Sigmoid colon (tissue), 7 donors: Measurements from ENCODE around the gene HCRT. TPM values are rescaled to one million over a fixed set of nuclear protein-coding genes. Genes with fewer than 3 reads are reported as not detected.
A peak's percentile ranks its signal among the peaks of the same experiment; 100 is the strongest.
"Not testable (repeated sequence)": the region's sequence is repeated elsewhere in the genome, so short reads cannot be mapped to it uniquely, and the experiment has no call there.

ENCODE experiments used
- DNase-seq: peaks from one replicate; pipeline ENCODE4 v3.0.0-alpha.2; 2019
- H3K27ac ChIP-seq, 4 donors: fragments of 200-600 bp; sonication (generic); one replicate each; pipeline ENCODE4 v1.5.1; 2016 to 2019; ENCODE audit warnings: mild to moderate bottlenecking in 1 of 4
- H3K27me3 ChIP-seq, 3 donors: fragments of 200-600 bp; sonication (generic); one replicate each; pipeline ENCODE4 v1.5.1; 2019; ENCODE audit warnings: mild to moderate bottlenecking in 1 of 3
- H3K36me3 ChIP-seq, 4 donors: fragments of 200-600 bp; sonication (generic); one replicate each; pipeline ENCODE4 v1.5.1; 2016 to 2019
- H3K4me1 ChIP-seq, 4 donors: fragments of 200-600 bp; sonication (generic); one replicate each; pipeline ENCODE4 v1.5.1; 2017 to 2019
- H3K4me3 ChIP-seq, 4 donors: fragments of 200-600 bp; sonication (generic); one replicate each; pipeline ENCODE4 v1.5.1; 2017 to 2019; ENCODE audit warnings: mild to moderate bottlenecking in 2 of 4, moderate library complexity in 1 of 4
- H3K9me3 ChIP-seq, 4 donors: fragments of 200-600 bp in 3 of 4; sonication (generic) in 3 of 4; one replicate each; pipeline versions ENCODE4 v1.5.1 to v1.6.1; 2013 to 2019
- CTCF ChIP-seq, 4 experiments: fragments of 450-650 bp in 3 of 4; fragments of 200-600 bp in 1 of 4; IDR thresholded peaks; one replicate each; pipeline ENCODE4 v1.5.1; 2016 to 2019; ENCODE audit warnings: antibody characterized with exemption in 4 of 4, mild to moderate bottlenecking in 3 of 4, moderate library complexity in 2 of 4
- EP300 ChIP-seq, 4 donors: sonication (generic); formaldehyde crosslinking; IDR thresholded peaks; one replicate each; pipeline ENCODE4 v1.6.1; 2017; ENCODE audit warnings: antibody characterized with exemption in 4 of 4
- POLR2A ChIP-seq, 2 donors: fragments of 450-650 bp; IDR thresholded peaks; one replicate each; pipeline ENCODE4 v1.6.1; 2016; ENCODE audit warnings: antibody characterized with exemption in 2 of 2, mild to moderate bottlenecking in 2 of 2, moderate library complexity in 2 of 2
- POLR2AphosphoS5 ChIP-seq, 4 donors: sonication (generic); formaldehyde crosslinking; IDR thresholded peaks; one replicate each; pipeline ENCODE4 v1.6.1; 2017; ENCODE audit warnings: antibody characterized with exemption in 4 of 4
- WGBS, 2 donors: extraction: QIAGEN DNeasy Blood & Tissue Kit; methylation state at CpG; one replicate each; pipeline ENCODE4 v1.1.7; 2013; 5-methylcytosine and 5-hydroxymethylcytosine counted together
- intact Hi-C: fragments of 100-400 bp; cut with DNase I; formaldehyde crosslinking; loops from one replicate; pipeline ENCODE4 v1.15.1; 2023
- polyA plus RNA-seq, 3 donors: library from polyadenylated mRNA; stranded (reverse); fragments of 200-250 nt; gene quantifications; one replicate each; pipeline ENCODE4 v1.2.3, GENCODE V29; 2013
- total RNA-seq, 4 donors: library from RNA; depleted of rRNA; stranded (reverse); fragments of >200 nt; gene quantifications; one replicate each; pipeline ENCODE4 v1.1.0, GENCODE V29; 2016
- donor health status: healthy with polysubstance abuse.
- donor health status: Bipolar disorder and iron deficiency.
- donor health status: healthy.

Gene HCRT
- total and polyA plus RNA-seq, 7 donors: not detected

- intact Hi-C loops: no loop called here
- peaks cover 0 to 17% (median 16%) of the 10 kb centered on the region in 4 donors for H3K4me1 ChIP-seq
- no peaks in the 10 kb centered on the region for H3K27me3 ChIP-seq
- TF ChIP-seq POLR2A (IDR thresholded peaks at IDR 0.05) (no peak), POLR2AphosphoS5 (IDR thresholded peaks at IDR 0.05) (no peak), EP300 (IDR thresholded peaks at IDR 0.05) (no peak), CTCF (IDR thresholded peaks at IDR 0.05) (no peak)
- WGBS, 2 donors: 85% methylated on average over 11 of the region's 11 CpGs
- peaks cover 4 to 40% (median 18%) of the 10 kb centered on the region in 4 donors for H3K36me3 ChIP-seq
- peak overlapping the region; percentile 6 to 53 (median 24) for H3K27ac ChIP-seq
- H3K9me3 ChIP-seq: no peaks in the 10 kb centered on the region
- DNase-seq: peak; percentile 2
- H3K4me3 ChIP-seq: no peak overlapping the region
Measured at GRCh38 chr17:42227849-42228700, 42.8 kb upstream of the HCRT start.

- Histone ChIP-seq H3K27me3 (no peaks in the 10 kb centered on the region), H3K4me1 (peaks cover 0 to 17% (median 15%) of the 10 kb centered on the region in 4 donors), H3K4me3 (no peak overlapping the region), H3K36me3 (peaks cover 4 to 61% (median 26%) of the 10 kb centered on the region in 4 donors), H3K27ac (no peak overlapping the region), H3K9me3 (no peaks in the 10 kb centered on the region)
- no peak for DNase-seq
- intact Hi-C loops: no loop called here
- no peak for TF ChIP-seq POLR2AphosphoS5 (IDR thresholded peaks at IDR 0.05)
- no peak for TF ChIP-seq CTCF (IDR thresholded peaks at IDR 0.05)
- TF ChIP-seq POLR2A (IDR thresholded peaks at IDR 0.05): no peak
- TF ChIP-seq EP300 (IDR thresholded peaks at IDR 0.05): no peak
- 92 to 95% methylated on average over 5 of the region's 5 CpGs for WGBS, 2 donors
Measured at GRCh38 chr17:42225646-42226045, 40.4 kb upstream of the HCRT start.

- WGBS, 2 donors: 96% methylated on average over 6 of the region's 6 CpGs
- Histone ChIP-seq H3K27ac (no peak overlapping the region), H3K4me1 (peaks cover 0 to 17% (median 15%) of the 10 kb centered on the region in 4 donors), H3K9me3 (no peaks in the 10 kb centered on the region), H3K27me3 (no peaks in the 10 kb centered on the region), H3K4me3 (no peak overlapping the region), H3K36me3 (peaks cover 4 to 66% (median 26%) of the 10 kb centered on the region in 4 donors)
- intact Hi-C loops: loop anchor here (5.0 kb wide), 1 partner anchor 63 kb away; the partner anchor contains the start of gene STAT5A
- no peak for DNase-seq
- TF ChIP-seq CTCF (IDR thresholded peaks at IDR 0.05): no peak
- no peak for TF ChIP-seq POLR2A (IDR thresholded peaks at IDR 0.05)
- TF ChIP-seq EP300 (IDR thresholded peaks at IDR 0.05): no peak
- TF ChIP-seq POLR2AphosphoS5 (IDR thresholded peaks at IDR 0.05): no peak
Measured at GRCh38 chr17:42224651-42225050, 39.4 kb upstream of the HCRT start.

GRCh38 chr17:42221886-42222745 is 36.9 kb upstream of the HCRT start:
- no peak overlapping the region for H3K27ac ChIP-seq
- DNase-seq: no peak
- no peak overlapping the region for H3K4me3 ChIP-seq
- WGBS, 2 donors: 48 to 58% methylated on average over 3 of the region's 3 CpGs
- H3K4me1 ChIP-seq: no peaks in the 10 kb centered on the region
- H3K27me3 ChIP-seq: no peaks in the 10 kb centered on the region
- H3K9me3 ChIP-seq: no peaks in the 10 kb centered on the region
- peaks cover 17 to 83% (median 36%) of the 10 kb centered on the region in 4 donors for H3K36me3 ChIP-seq
- intact Hi-C loops: loop anchor here (5.0 kb wide), 1 partner anchor 65 kb away; the partner anchor contains the start of gene STAT5A
- TF ChIP-seq CTCF (IDR thresholded peaks at IDR 0.05) (peak in 3 of 4 experiments; percentile 17 to 49 (median 39)), POLR2A (IDR thresholded peaks at IDR 0.05) (no peak)

GRCh38 chr17:42219280-42219679 is 34.0 kb upstream of the HCRT start:
- intact Hi-C loops: not testable (repeated sequence)
- WGBS, 2 donors: 96 to 100% methylated on average over 3 to 4 of the region's 17 CpGs

More at GRCh38 chr17:42219280-42219679, 34.0 kb upstream of the HCRT start:
- not testable (repeated sequence) for H3K9me3 ChIP-seq, H3K4me1 ChIP-seq, H3K27ac ChIP-seq, H3K4me3 ChIP-seq, DNase-seq, H3K27me3 ChIP-seq
- peaks cover 32 to 84% (median 54%) of the 10 kb centered on the region in 4 donors for H3K36me3 ChIP-seq
